Measurements from ENCODE around the gene LRP1.

Gene LRP1

DNA sequence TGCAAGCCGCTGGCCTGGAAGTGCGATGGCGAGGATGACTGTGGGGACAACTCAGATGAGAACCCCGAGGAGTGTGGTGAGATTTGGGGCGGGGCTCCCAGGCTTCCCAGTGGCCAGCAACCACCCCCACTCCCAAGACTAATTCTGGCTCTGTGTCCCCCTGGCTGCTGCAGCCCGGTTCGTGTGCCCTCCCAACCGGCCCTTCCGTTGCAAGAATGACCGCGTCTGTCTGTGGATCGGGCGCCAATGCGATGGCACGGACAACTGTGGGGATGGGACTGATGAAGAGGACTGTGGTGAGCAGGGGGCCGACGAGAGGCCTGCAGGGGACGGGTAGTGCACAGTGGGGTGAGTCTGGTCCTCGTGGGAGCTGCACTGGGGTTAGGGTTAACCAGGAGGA, 76.2 kb downstream of the LRP1 start:
- Histone ChIP-seq H3K27ac (ENCODE audit: low read length) (no peak overlapping the region), H3K79me2 (ENCODE audit: low read length) (no peaks in the 10 kb centered on the region), H3K4me3 (ENCODE audit: low read length) (no peak overlapping the region), H4K20me1 (ENCODE audit: insufficient read depth, low read length) (no peaks in the 10 kb centered on the region), H3F3A (ENCODE audit: insufficient read depth, low read length) (no peaks in the 10 kb centered on the region), H3K9ac (ENCODE audit: low read length) (no peak overlapping the region), H3K4me1 (ENCODE audit: low read length) (no peaks in the 10 kb centered on the region), H3K9me2 (replicated peaks; ENCODE audit: insufficient read depth, low read length) (no peaks in the 10 kb centered on the region), H3K4me2 (ENCODE audit: low read depth, low read length) (no peak overlapping the region), H3K27me3 (replicated peaks; ENCODE audit: insufficient read depth, low read length) (peaks cover 88% of the 10 kb centered on the region), H3K9me3 (replicated peaks; ENCODE audit: insufficient read depth, low read length) (no peaks in the 10 kb centered on the region), H3K36me3 (replicated peaks; ENCODE audit: insufficient read depth, low read length) (no peaks in the 10 kb centered on the region), H2AFZ (ENCODE audit: low read length) (no peak overlapping the region)
- TF ChIP-seq EZH2phosphoT487 (IDR thresholded peaks at IDR 0.05; ENCODE audit: low read length), result no peak
- TF ChIP-seq CTCF (IDR thresholded peaks at IDR 0.05; ENCODE audit: low read length), result no peak
- TF ChIP-seq EZH2 (optimal IDR thresholded peaks at IDR 0.05; ENCODE audit: low read depth, low read length), result no peak
- no peak for DNase-seq

GRCh38 chr12:57205186-57205585, 76.9 kb downstream of the LRP1 start:
- Histone ChIP-seq H2AFZ (ENCODE audit: low read length) (no peak overlapping the region), H3K27me3 (replicated peaks; ENCODE audit: insufficient read depth, low read length) (peaks cover 88% of the 10 kb centered on the region), H3K36me3 (replicated peaks; ENCODE audit: insufficient read depth, low read length) (no peaks in the 10 kb centered on the region), H3K27ac (ENCODE audit: low read length) (no peak overlapping the region), H3K9me2 (replicated peaks; ENCODE audit: insufficient read depth, low read length) (no peaks in the 10 kb centered on the region), H3K9ac (ENCODE audit: low read length) (no peak overlapping the region), H3K79me2 (ENCODE audit: low read length) (no peaks in the 10 kb centered on the region), H3K4me3 (ENCODE audit: low read length) (no peak overlapping the region), H3K4me2 (ENCODE audit: low read depth, low read length) (no peak overlapping the region), H4K20me1 (ENCODE audit: insufficient read depth, low read length) (no peaks in the 10 kb centered on the region), H3F3A (ENCODE audit: insufficient read depth, low read length) (no peaks in the 10 kb centered on the region), H3K9me3 (replicated peaks; ENCODE audit: insufficient read depth, low read length) (no peaks in the 10 kb centered on the region), H3K4me1 (ENCODE audit: low read length) (no peaks in the 10 kb centered on the region)
- DNase-seq, result no peak
- TF ChIP-seq EZH2phosphoT487 (IDR thresholded peaks at IDR 0.05; ENCODE audit: low read length) (no peak), EZH2 (optimal IDR thresholded peaks at IDR 0.05; ENCODE audit: low read depth, low read length) (no peak), CTCF (IDR thresholded peaks at IDR 0.05; ENCODE audit: low read length) (no peak)

GRCh38 chr12:57205931-57206330, 77.6 kb downstream of the LRP1 start:
- no peaks in the 10 kb centered on the region for H3K4me1 ChIP-seq (ENCODE audit: low read length)

More at GRCh38 chr12:57205931-57206330, 77.6 kb downstream of the LRP1 start:
- Histone ChIP-seq H3K9me2 (replicated peaks; ENCODE audit: insufficient read depth, low read length) (no peaks in the 10 kb centered on the region), H3K4me3 (ENCODE audit: low read length) (no peak overlapping the region), H3K4me2 (ENCODE audit: low read depth, low read length) (no peak overlapping the region), H3K9me3 (replicated peaks; ENCODE audit: insufficient read depth, low read length) (no peaks in the 10 kb centered on the region), H3F3A (ENCODE audit: insufficient read depth, low read length) (no peaks in the 10 kb centered on the region), H3K27ac (ENCODE audit: low read length) (no peak overlapping the region), H3K36me3 (replicated peaks; ENCODE audit: insufficient read depth, low read length) (no peaks in the 10 kb centered on the region), H3K27me3 (replicated peaks; ENCODE audit: insufficient read depth, low read length) (peaks cover 90% of the 10 kb centered on the region), H2AFZ (ENCODE audit: low read length) (no peak overlapping the region), H3K9ac (ENCODE audit: low read length) (no peak overlapping the region), H4K20me1 (ENCODE audit: insufficient read depth, low read length) (no peaks in the 10 kb centered on the region), H3K79me2 (ENCODE audit: low read length) (no peaks in the 10 kb centered on the region)
- TF ChIP-seq EZH2 (optimal IDR thresholded peaks at IDR 0.05; ENCODE audit: low read depth, low read length) (no peak), EZH2phosphoT487 (IDR thresholded peaks at IDR 0.05; ENCODE audit: low read length) (no peak), CTCF (IDR thresholded peaks at IDR 0.05; ENCODE audit: low read length) (no peak)
- no peak for DNase-seq

Data from MM.1S (cell line).